ENCODE data around the gene CFAP77.

The CFAP77 gene

DNA sequence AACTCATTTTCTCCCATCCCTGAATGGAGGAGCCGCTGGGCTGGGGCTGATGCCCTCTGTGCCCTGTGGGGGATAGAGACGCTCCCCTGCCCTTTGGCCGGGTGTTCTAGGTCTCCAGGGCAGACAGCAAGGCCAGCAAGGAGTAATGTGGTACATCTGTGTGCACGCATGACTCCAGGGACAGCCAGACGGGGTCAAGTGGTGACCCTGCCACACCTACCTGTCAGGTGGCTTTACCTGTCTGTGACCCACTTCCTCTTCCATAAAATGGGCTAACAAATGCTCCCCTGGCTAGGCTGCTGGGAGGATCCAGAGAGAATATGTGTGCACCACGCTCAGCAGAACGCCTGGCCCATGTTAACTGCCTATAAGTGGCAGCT, 137.0 kb downstream of the CFAP77 start:
- TF ChIP-seq, protein P1, sequence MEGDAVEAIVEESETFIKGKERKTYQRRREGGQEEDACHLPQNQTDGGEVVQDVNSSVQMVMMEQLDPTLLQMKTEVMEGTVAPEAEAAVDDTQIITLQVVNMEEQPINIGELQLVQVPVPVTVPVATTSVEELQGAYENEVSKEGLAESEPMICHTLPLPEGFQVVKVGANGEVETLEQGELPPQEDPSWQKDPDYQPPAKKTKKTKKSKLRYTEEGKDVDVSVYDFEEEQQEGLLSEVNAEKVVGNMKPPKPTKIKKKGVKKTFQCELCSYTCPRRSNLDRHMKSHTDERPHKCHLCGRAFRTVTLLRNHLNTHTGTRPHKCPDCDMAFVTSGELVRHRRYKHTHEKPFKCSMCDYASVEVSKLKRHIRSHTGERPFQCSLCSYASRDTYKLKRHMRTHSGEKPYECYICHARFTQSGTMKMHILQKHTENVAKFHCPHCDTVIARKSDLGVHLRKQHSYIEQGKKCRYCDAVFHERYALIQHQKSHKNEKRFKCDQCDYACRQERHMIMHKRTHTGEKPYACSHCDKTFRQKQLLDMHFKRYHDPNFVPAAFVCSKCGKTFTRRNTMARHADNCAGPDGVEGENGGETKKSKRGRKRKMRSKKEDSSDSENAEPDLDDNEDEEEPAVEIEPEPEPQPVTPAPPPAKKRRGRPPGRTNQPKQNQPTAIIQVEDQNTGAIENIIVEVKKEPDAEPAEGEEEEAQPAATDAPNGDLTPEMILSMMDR (conservative IDR thresholded peaks at IDR 0.05; ENCODE audit: low read length), result no peak
- no peak for DNase-seq (ENCODE audit: low read depth)
- H3K4me3 ChIP-seq (ENCODE audit: low read length), result no peak overlapping the region

DNA sequence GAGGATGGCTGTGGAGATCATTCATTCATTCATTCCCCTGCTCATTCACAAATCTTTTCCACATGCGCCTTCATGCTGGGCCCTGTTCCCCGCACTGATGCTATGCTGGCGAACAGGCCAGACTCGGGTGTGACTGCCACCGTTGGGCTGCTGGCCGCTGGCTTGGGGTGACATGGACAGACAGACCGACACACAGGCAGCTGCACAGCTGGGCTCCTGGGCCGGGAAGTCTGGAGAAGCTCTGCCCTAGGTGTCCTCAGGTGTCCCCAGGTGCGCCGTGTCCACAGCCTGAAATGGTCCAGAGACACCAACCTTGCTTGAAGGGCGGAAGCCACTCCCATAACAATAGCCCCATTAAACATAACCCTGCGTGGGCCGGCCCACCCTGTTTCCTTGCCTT, 137.4 kb downstream of the CFAP77 start:
- TF ChIP-seq, protein P1 (conservative IDR thresholded peaks at IDR 0.05; ENCODE audit: low read length), result no peak
- no peak overlapping the region for H3K4me3 ChIP-seq (ENCODE audit: low read length)
- no peak for DNase-seq (ENCODE audit: low read depth)

DNA sequence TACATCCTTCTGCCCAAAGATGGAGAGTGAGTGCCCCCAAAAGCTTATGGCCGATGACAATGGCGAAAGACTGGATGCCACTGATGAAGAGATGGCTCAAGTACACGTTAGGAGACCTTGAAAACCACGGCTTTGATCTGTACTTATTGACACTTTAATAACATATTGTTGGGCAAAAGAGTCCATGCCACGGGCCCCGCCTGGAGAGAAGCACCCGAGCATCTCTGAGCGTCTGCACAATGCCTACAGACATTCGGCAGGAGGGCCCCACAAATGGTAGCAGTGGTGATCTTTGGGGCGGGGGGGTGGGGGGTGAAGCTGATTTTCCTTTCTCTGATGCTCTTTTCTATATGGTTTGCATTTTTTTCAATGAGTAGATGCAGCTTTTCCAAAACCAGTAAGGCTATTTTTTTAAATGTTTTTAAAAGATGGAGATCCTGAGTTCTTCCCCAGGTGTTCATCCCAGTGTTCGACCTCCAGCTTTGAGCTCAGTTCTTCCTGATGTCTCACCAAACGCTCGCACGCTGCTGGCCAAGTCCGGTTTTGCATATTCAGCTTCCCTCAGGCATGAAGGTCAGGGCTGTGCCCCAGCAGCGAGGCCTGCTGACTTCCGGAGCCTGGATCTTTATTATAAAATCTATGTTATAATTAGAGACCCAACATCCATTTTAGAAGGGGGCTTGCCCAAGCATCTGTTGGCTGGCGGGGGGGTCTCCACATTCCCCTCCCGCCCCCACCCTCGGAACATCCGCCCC, 138.1 kb downstream of the CFAP77 start:
- TF ChIP-seq, protein P1 (conservative IDR thresholded peaks at IDR 0.05; ENCODE audit: low read length), result no peak
- no peak overlapping the region for H3K4me3 ChIP-seq (ENCODE audit: low read length)
- no peak for DNase-seq (ENCODE audit: low read depth)

DNA sequence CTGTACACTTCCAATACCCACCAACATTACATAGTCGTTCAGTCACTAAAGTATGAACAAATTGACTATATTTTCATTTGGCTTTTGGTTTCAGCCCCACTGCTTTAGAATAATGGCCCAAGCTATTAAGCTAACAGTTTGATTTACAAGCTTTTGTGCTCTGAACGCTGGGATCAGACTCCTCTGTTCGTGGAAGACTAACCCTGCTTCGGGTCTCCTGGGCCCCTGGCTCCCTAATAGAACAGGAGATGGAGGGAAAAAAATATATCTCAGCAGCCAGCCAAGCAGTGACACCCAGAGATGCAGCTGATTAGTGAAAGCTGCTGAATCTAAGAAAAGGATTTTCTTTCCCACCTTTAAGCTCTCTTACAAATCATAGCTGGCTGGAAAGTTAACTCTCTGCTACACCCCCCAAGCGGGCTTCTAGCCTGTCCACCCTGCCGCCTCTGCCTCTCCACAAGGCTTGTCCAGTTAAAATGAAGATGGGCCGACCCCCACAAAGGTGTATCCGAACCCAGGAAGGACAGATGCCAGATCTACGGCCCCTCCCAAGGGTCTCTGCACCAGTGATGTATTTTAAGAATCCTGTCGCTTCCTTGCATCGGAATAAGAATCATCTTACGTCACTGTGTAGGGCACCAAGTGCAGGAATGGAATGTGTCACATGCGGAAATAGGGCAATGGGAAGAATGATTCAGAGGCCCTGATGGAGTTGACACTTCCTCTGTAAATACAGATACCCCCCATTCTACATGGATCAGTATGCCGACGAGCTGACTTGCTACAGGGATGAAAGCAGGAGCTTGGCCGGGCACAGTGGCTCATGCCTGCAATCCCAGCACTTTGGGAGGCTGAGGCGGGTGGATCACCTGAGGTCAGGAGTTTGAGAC, 139.0 kb downstream of the CFAP77 start:
- no peak overlapping the region for H3K4me3 ChIP-seq (ENCODE audit: low read length)
- TF ChIP-seq, protein P1 (conservative IDR thresholded peaks at IDR 0.05; ENCODE audit: low read length), result no peak
- no peak for DNase-seq (ENCODE audit: low read depth)

DNA sequence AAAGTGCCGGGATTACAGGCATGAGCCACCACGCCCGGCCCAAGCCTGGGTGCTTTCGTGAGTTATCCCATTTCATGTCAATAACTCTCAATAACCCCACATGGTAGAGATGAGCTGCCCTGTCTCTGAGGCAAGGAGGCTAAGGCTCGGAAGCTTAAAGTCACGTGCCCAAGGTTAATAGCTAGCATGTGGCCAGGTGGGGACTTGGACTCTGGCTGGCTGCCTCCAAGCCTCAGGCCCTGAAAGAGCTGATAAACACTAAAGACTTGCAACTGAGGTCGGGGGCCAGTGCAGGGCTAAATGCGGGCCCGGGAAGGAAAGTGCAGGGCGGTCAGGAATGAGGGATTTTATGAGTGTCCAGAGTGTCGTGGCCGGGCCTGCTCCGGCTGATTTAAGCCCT, 141.5 kb downstream of the CFAP77 start:
- DNase-seq (ENCODE audit: low read depth), result no peak
- H3K4me3 ChIP-seq (ENCODE audit: low read length), result no peak overlapping the region
- TF ChIP-seq, protein P1 (conservative IDR thresholded peaks at IDR 0.05; ENCODE audit: low read length), result no peak

DNA sequence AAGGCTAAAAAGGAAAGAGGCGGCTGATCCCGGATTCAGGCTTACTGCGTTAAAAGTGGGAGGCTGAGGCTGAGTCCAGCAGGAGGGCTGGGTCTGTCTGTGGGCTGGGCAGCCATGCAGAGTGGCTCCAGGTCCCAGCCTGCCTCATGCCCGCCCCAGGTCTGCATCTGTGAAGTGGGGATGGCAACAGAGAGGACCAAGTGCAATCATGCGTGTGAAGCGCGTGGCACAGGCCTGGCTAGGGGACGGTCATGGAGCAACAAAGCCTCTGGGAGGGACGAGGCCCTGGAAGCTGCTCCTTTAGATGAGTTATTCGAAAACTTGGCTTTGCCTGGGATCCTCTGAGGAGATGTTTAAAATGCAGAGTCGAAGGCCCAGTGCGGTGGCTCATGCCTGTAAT, 142.0 kb downstream of the CFAP77 start:
- no peak for DNase-seq (ENCODE audit: low read depth)
- no peak overlapping the region for H3K4me3 ChIP-seq (ENCODE audit: low read length)
- TF ChIP-seq, protein P1 (conservative IDR thresholded peaks at IDR 0.05; ENCODE audit: low read length), result no peak
